BE2C (cell line): Measurements from ENCODE around the gene NOC2L.

Experiments
- DNase-seq: peaks from one replicate; pipeline ENCODE4 v3.0.0-alpha.2; 2020
- H3K27me3 ChIP-seq: fragments of 250-450 bp; sonication (Bioruptor Pico); 2 replicates; pipeline ENCODE4 v1.5.1; 2020; ENCODE audit warnings: mild to moderate bottlenecking
- H3K36me3 ChIP-seq: fragments of 250-450 bp; sonication (Bioruptor Pico); 2 replicates; pipeline ENCODE4 v1.5.1; 2020; ENCODE audit warnings: mild to moderate bottlenecking
- H3K4me1 ChIP-seq: fragments of 250-450 bp; sonication (Bioruptor Pico); 2 replicates; pipeline ENCODE4 v1.5.1; 2020
- H3K4me3 ChIP-seq: 2 replicates; pipeline ENCODE4 v1.5.1; 2011; ENCODE audit warnings: low read depth, low read length
- H3K9me3 ChIP-seq: fragments of 250-450 bp; sonication (Bioruptor Pico); 2 replicates; pipeline ENCODE4 v1.5.1; 2020
- TF ChIP-seq, protein P1 (sequence below): IDR thresholded peaks from 2 replicates; pipeline ENCODE4 v1.5.1; 2012; ENCODE audit warnings: mild to moderate bottlenecking, low read depth, low read length

The NOC2L gene

DNA sequence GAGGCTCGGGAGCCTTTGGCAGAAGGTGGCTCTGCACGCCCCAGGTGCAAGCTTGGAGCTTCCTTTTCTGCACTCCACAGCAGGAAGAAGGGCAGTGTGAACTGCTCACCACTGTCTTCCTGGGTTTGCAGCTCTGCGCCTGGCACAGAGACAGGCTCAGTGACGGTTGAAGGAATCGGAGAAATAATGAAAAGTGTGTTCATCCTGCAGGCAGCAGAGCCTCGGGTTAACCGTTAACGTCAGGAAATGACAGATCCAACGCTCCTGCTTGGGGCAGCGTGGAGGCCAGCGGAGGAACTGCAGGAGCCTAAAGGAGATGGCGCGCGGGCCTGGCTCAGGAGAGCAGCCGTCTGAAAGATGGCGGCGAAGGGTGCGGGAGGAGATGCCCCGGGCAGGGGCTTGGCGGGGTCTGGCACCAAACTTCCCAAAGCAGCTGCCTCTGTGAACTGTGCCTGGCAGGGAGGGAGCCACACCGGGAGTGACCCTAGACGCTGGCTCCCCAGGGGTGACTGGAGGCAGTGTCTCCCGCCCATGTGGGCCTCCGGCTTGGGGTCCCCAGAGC, 46.2 kb downstream of the NOC2L start:
- H3K4me3 ChIP-seq: no peak overlapping the region
- TF ChIP-seq, protein P1, sequence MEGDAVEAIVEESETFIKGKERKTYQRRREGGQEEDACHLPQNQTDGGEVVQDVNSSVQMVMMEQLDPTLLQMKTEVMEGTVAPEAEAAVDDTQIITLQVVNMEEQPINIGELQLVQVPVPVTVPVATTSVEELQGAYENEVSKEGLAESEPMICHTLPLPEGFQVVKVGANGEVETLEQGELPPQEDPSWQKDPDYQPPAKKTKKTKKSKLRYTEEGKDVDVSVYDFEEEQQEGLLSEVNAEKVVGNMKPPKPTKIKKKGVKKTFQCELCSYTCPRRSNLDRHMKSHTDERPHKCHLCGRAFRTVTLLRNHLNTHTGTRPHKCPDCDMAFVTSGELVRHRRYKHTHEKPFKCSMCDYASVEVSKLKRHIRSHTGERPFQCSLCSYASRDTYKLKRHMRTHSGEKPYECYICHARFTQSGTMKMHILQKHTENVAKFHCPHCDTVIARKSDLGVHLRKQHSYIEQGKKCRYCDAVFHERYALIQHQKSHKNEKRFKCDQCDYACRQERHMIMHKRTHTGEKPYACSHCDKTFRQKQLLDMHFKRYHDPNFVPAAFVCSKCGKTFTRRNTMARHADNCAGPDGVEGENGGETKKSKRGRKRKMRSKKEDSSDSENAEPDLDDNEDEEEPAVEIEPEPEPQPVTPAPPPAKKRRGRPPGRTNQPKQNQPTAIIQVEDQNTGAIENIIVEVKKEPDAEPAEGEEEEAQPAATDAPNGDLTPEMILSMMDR: no peak
- peaks cover 53% of the 10 kb centered on the region for H3K4me1 ChIP-seq
- no peaks in the 10 kb centered on the region for H3K36me3 ChIP-seq
- DNase-seq: peak; percentile 51
- no peaks in the 10 kb centered on the region for H3K9me3 ChIP-seq
- no peaks in the 10 kb centered on the region for H3K27me3 ChIP-seq

DNA sequence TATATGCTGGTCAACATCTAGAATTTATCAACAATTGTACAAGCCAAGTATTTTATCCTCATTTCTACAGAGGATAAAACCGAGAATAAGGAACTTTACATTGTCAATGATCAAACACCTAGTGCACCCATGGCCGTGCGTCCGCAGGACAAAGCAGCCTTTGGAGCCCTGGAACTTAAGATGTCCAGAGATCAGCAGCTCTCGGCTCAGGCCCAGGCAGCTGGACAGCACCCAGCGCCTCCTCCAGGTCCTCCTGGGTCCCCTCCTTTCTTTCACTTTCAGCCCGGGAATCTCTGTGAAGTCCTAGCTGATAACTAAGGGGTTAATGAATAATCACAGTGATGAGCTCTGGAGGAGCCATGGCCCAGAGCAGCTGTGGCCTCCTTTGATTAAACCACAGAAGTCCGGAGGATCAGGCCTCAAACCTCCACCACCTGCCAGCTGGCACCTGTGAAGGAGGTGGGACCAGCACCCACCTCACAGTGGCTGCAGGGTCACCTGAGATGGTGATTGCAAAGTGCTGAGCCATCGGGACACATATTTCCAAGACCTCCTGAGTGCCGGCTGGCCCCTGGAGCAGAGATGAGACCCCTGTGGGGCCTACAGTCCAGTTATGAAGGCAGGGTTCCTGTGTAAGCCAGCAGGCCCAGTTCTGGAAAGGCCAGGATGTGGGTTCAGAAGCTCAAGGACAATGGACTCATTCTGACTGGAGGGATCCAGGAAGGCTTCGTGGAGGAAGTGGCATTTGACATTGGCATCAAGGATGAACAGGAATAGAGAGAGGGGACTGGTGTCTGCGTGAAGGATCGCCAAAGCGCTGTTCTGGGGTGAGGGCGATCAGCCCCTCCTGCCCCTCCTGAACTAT, 46.9 kb downstream of the NOC2L start:
- H3K36me3 ChIP-seq: no peaks in the 10 kb centered on the region
- DNase-seq: no peak
- peaks cover 46% of the 10 kb centered on the region for H3K4me1 ChIP-seq
- TF ChIP-seq, protein P1: no peak
- H3K27me3 ChIP-seq: no peaks in the 10 kb centered on the region
- H3K4me3 ChIP-seq: no peak overlapping the region
- H3K9me3 ChIP-seq: no peaks in the 10 kb centered on the region

DNA sequence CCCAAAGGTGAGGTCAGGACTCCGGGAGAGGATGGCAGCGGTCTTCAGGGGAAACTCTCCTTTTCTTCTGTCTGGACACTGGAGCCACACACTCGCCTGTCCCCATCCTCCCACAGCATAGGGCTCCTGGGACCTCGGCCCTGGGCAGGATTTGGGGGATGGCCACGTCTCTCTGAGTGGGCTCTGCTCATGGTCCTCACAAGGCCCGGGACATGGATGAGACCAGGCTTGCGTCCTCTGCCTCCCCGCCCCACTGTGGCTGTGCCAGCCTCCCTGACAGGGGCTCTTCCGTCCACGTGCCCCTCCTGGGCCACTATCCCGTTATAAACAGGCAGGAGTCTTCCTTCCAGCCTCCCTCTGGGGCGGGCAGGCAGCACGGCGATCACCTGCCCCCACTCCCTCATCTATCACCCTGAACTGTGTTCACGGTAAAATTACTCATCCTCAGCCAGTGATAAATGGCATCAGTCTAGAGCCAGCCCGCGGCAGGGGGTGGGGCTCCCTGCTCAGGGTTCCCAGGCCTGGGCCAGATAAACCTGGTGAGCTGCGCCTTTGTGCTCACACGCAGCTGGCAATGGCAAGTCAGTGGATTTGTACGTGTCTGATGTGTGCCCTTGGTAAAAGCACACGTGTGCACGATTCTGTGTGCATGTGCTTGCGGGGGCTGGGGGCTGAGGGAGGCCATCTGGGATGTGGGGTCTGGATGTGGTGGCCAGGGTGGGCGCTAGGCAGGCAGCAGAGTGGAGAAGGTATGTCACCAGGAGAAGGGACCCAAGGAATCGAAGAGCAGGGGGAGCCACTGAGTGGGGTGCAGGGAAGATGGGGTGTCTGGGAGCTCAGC, 48.0 kb downstream of the NOC2L start:
- H3K9me3 ChIP-seq: no peaks in the 10 kb centered on the region
- 0 out of 2 replicates have a peak, but pooled peaks cover under 1% of the 10 kb centered on the region for H3K36me3 ChIP-seq
- H3K27me3 ChIP-seq: peaks cover under 1% of the 10 kb centered on the region; the same call in 1 of the 2 replicates
- peak; percentile 91 for DNase-seq
- no peak overlapping the region for H3K4me3 ChIP-seq
- TF ChIP-seq, protein P1: no peak
- H3K4me1 ChIP-seq: peaks cover 47% of the 10 kb centered on the region

DNA sequence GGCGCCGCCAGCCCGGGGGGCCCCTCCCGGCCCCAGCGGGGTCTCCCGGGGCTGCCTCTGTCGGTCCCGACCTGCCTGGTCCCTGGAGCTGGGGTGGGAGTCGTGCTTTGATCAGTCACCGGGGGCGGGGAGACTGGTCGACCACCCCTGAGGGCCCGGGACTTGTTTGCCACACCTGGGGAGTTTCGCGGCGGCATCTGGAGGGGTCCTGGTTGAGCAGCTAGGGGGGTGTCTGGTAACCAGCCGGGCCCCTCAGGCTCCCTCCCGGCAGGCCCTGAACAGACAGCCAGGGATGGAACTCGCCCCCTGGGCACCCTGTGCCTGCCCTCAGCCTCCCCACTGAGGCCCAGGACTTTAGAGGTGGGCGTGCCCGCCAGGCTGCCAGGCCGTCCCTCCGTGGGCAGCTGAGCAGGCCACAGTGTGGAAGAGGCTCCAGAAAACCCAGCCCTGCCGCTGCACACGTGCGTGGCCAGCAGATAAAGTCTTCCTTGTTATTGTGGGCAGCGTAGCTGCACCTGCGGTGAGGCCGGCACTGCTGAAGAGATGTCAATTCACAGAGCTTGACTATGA, 48.7 kb downstream of the NOC2L start:
- peaks cover 51% of the 10 kb centered on the region for H3K4me1 ChIP-seq
- 0 out of 2 replicates have a peak, but pooled peaks cover 3% of the 10 kb centered on the region for H3K36me3 ChIP-seq
- TF ChIP-seq, protein P1: no peak
- H3K9me3 ChIP-seq: no peaks in the 10 kb centered on the region
- peak; percentile 29 for DNase-seq
- H3K4me3 ChIP-seq: no peak overlapping the region
- H3K27me3 ChIP-seq: peaks cover 8% of the 10 kb centered on the region

DNA sequence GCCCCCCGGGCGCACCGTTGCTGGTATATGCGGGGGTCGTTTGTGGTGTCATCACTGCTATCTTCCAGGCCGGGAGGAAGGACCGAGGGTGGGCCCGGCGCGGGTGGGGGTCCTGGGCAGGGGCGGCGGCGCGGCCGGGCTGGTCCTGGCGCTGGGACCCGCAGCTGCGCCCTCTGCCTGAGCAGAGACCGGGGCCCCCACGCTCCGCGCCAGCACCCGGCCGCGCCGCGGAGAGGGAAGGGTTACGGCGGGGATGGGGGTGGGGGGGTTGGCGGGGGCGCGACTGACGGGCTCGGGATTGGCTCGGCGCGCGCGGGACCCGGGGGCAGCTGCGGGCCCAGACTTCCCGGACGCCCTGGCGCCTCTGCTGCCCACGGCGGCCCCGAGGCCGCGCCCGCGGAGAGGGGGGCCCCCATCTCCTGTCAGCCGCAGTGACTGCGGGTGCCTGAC, 49.2 kb downstream of the NOC2L start:
- no peak for DNase-seq
- TF ChIP-seq, protein P1: no peak
- H3K36me3 ChIP-seq: 0 out of 2 replicates have a peak, but pooled peaks cover 3% of the 10 kb centered on the region
- peaks cover 55% of the 10 kb centered on the region for H3K4me1 ChIP-seq
- peaks cover 9% of the 10 kb centered on the region for H3K27me3 ChIP-seq
- no peak overlapping the region for H3K4me3 ChIP-seq
- H3K9me3 ChIP-seq: no peaks in the 10 kb centered on the region
